ENCODE data around the gene NFASC.

DNA sequence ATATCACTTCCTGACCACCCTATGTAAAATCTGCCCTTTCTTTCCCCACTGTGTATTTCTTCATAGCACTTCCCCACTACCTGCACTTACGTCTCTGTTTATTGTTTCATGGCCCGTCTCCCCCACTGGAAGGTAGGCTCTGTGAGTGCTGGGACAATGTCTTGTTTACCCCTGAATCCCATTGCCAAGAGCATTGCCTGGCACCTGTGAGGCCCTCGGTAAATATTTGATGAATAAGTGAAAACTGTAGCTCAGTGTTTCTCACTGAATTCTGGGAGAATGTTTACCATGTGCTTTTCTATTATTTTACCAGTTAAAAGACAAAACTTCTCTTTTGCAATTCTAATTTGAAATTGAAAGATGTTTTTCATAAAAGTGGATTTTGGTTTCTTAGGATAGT is 11.8 kb downstream of the NFASC start:
- TF ChIP-seq, protein P1, sequence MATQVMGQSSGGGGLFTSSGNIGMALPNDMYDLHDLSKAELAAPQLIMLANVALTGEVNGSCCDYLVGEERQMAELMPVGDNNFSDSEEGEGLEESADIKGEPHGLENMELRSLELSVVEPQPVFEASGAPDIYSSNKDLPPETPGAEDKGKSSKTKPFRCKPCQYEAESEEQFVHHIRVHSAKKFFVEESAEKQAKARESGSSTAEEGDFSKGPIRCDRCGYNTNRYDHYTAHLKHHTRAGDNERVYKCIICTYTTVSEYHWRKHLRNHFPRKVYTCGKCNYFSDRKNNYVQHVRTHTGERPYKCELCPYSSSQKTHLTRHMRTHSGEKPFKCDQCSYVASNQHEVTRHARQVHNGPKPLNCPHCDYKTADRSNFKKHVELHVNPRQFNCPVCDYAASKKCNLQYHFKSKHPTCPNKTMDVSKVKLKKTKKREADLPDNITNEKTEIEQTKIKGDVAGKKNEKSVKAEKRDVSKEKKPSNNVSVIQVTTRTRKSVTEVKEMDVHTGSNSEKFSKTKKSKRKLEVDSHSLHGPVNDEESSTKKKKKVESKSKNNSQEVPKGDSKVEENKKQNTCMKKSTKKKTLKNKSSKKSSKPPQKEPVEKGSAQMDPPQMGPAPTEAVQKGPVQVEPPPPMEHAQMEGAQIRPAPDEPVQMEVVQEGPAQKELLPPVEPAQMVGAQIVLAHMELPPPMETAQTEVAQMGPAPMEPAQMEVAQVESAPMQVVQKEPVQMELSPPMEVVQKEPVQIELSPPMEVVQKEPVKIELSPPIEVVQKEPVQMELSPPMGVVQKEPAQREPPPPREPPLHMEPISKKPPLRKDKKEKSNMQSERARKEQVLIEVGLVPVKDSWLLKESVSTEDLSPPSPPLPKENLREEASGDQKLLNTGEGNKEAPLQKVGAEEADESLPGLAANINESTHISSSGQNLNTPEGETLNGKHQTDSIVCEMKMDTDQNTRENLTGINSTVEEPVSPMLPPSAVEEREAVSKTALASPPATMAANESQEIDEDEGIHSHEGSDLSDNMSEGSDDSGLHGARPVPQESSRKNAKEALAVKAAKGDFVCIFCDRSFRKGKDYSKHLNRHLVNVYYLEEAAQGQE (IDR thresholded peaks at IDR 0.05; ENCODE audit: insufficient read depth in 1 of 2, low read depth in 2 of 2, low read length in 1 of 2) = no peak
- TF ChIP-seq, protein P2, sequence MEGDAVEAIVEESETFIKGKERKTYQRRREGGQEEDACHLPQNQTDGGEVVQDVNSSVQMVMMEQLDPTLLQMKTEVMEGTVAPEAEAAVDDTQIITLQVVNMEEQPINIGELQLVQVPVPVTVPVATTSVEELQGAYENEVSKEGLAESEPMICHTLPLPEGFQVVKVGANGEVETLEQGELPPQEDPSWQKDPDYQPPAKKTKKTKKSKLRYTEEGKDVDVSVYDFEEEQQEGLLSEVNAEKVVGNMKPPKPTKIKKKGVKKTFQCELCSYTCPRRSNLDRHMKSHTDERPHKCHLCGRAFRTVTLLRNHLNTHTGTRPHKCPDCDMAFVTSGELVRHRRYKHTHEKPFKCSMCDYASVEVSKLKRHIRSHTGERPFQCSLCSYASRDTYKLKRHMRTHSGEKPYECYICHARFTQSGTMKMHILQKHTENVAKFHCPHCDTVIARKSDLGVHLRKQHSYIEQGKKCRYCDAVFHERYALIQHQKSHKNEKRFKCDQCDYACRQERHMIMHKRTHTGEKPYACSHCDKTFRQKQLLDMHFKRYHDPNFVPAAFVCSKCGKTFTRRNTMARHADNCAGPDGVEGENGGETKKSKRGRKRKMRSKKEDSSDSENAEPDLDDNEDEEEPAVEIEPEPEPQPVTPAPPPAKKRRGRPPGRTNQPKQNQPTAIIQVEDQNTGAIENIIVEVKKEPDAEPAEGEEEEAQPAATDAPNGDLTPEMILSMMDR (IDR thresholded peaks at IDR 0.05) = no peak
- TF ChIP-seq POLR2AphosphoS5 (IDR thresholded peaks at IDR 0.05; ENCODE audit: low read depth, low read length) (no peak), SIN3A (IDR thresholded peaks at IDR 0.05; ENCODE audit: borderline replicate concordance, insufficient read depth, low read depth, low read length) (no peak)
